Adipose tissue (tissue), 3 donors: ENCODE data around the gene INPP5D. TPM values are rescaled to one million over a fixed set of nuclear protein-coding genes. Genes with fewer than 3 reads are reported as not detected.
"Not testable (repeated sequence)": the region's sequence is repeated elsewhere in the genome, so short reads cannot be mapped to it uniquely, and the experiment has no call there.

Source experiments
- H3K27ac ChIP-seq: one replicate; pipeline ENCODE4 v1.5.1; 2013; ENCODE audit warnings: low read depth, low read length
- WGBS, 3 donors: extraction: QIAGEN DNeasy Blood & Tissue Kit; methylation state at CpG; one replicate each; pipeline ENCODE4 v1.1.7; 2013; 5-methylcytosine and 5-hydroxymethylcytosine counted together
- polyA plus RNA-seq, 3 donors: library from polyadenylated mRNA; stranded (reverse); fragments of 200-250 nt; gene quantifications; one replicate each; pipeline ENCODE4 v1.2.3, GENCODE V29; 2013
- donor health status: healthy with polysubstance abuse.
- donor health status: Bipolar disorder and iron deficiency.
- donor health status: healthy.

Gene INPP5D
- polyA plus RNA-seq, 3 donors, result 2.8 to 15.2 (median 8.1) TPM

DNA sequence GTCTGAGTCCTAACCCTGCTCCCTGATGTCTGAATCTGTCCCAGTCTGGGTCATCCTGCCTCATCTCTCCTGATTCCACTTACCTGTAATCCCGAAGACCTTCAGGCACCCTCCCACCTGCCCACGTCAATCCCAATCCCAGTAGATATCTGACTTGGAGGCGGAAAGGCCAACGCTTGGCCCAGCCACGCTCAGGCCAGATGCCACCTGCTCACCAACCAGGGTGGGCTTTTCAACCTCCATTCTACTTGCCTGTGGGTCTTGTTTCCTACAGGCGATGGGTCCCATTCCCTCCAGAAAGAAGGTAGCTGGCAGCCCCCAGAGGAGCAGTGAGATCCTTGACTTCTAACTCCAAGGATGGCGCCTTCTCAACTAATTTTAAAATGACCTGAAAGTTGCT is 59.7 kb downstream of the INPP5D start:
- WGBS, 3 donors, result 76 to 99% (median 96%) methylated on average over 7 of the region's 7 CpGs
- H3K27ac ChIP-seq, result no peak overlapping the region

DNA sequence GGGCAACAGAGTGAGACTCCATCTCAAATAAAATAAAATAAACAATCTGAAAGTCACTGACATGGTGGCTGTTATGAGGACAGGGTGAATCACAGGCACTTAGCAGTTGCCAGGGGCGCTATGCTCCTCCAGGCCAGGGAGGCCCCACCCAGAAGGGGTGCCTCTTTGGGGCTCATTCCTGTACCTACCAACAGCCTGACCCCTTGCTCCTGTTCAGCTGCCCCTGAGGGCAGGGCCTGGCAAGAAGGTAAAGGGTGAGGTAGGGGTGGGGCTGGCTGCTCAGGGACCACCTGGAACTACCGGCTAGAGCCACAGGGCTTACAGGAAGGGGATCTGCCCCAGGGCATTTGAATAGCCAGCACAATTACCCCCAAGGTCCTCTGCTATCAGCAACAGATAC is 60.3 kb downstream of the INPP5D start:
- no peak overlapping the region for H3K27ac ChIP-seq
- 80 to 82% (median 81%) methylated on average over 2 of the region's 2 CpGs for WGBS, 3 donors

DNA sequence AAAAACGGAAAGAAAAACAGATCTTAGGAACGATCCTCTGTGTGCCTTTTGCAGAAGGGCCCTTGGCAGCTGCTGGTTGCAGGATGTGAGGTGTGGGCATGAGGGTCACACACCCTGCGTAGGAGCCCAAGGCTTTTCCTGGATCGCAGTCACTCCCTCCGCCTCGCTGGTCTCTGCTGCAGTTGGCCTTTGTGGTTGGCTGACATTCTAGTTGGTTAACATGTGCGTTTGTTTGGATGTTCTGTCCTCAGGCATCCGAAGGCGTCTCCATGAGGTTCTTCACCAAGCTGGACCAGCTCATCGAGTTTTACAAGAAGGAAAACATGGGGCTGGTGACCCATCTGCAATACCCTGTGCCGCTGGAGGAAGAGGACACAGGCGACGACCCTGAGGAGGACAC is 61.7 kb downstream of the INPP5D start:
- no peak overlapping the region for H3K27ac ChIP-seq
- 75 to 89% (median 86%) methylated on average over 13 of the region's 13 CpGs for WGBS, 3 donors

DNA sequence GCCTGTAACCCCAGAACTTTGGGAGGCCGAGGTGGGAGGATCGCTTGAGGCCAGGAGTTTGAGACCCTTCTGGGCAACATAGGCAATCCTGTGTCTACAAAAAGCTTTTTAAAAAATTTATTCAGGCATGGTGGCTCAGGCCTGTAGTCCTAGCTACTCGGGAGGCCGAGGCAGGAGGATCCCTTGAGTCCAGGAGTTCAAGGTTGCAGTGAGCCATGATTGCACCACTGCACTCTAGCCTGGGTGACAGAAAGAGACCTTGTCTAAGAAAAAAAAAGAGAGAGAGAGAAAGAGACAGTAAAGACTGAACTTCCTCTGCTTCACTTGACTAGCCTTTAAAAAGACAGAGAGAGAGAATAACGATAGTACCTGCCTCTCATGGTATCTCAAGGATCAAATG is 62.4 kb downstream of the INPP5D start:
- no peak overlapping the region for H3K27ac ChIP-seq
- WGBS, 3 donors, result 75 to 95% (median 94%) methylated on average over 5 of the region's 5 CpGs

DNA sequence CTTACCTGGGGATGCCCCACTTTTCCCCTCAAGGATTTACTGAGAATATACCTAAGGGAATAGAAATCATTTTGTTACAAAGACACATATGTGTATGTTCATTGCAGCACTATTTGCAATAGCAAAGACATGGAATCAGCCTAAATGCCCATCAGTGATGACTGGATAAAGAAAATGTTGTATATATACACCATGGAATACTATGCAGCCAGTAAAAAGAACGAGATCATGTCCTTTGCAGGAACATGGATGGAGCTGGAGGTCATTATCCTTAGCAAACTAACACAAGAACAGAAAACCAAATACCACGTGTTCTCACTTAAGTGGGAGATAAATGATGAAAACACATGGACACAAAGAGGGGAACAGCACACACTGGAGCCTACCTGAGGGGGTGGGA is 63.4 kb downstream of the INPP5D start:
- whole genome bisulfite sequencing, 3 donors, result 50 to 87% (median 64%) methylated on average over 2 of the region's 2 CpGs
- H3K27ac ChIP-seq, result not testable (repeated sequence)

DNA sequence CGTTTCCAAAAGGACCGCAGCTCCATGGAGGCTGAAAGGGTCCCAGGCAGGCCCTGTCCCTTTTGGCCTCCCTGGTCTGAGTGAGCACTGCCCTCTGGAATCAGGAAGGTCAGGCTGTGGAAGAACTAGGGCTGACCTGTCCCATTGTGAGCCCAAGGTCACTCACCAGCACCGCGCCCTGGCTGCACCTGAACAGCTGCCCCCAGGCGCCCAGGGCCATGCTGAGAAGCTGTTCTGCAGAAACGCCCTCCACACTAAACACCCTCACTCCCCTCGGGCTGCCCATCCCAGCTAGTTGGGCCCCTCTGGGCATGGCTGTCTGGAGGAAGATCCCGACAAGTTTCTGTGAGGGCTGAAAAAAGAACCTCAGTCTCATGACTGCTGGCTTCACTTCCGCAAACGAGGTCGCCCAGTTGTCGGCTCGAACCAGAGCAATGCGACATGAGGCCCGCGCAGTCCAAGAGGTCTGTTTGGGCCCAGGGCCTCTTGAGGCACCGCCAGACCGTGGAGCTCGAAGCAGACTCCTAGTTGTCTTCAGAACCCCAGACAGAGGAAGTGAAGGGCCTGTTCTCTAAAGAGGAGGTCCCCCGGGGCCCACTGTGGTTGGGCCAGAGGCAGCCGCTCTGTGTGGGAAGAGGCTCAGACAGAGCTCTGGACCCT is 64.4 kb downstream of the INPP5D start:
- WGBS, 3 donors, result 84 to 88% (median 84%) methylated on average over 21 of the region's 21 CpGs
- no peak overlapping the region for H3K27ac ChIP-seq

DNA sequence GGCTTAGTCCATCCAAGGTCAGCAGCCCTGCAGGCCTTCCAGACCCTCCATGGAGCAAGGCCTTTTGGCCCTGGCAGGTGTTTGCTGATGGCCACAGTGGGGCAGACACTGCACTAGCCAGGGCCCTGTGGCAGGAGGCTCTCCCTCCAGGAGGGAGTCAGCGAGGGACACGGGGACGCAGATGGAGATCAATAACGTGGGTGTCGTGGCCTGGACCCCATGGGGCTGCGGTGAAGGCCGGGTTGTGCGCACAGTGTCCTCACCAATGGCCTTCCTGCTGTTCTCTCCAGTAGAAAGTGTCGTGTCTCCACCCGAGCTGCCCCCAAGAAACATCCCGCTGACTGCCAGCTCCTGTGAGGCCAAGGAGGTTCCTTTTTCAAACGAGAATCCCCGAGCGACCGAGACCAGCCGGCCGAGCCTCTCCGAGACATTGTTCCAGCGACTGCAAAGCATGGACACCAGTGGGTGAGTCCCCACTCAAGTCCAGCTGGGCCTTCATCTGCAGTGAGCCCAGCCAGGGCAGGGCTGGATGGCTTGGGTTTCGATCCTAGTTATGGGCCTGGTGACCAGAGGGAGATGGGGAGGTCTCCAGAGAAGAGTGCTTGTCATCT is 65.4 kb downstream of the INPP5D start:
- no peak overlapping the region for H3K27ac ChIP-seq
- WGBS, 3 donors, result 90 to 97% (median 94%) methylated on average over 20 of the region's 20 CpGs

DNA sequence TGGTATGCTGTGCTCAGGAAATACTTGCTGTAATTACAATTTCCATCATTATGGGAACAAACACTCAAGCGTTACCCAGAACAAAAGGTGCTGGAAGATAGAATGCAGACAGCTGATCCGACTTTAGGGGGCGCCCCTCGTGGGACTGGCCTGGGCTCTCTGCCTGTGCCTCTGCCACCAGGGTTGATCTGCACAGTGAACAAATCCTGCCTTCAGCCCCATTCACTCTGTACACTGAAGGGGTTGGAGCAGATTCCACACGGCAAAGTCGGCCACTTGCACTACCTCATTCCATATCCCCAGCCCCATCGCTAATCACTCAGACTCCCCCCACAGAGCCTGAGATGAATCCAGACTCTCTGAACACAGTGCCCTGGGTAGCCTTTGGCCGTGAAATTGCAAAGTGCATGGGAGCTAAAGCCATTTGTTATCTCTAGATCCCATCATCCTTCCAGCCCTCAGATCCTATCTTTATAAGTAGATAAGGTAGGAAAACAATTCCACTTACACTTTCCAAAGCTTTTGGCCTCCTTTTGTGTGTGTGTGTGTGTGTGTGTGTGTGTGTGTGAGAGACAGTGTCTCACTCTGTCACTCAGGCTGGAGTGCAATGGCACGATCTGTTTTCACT is 69.3 kb downstream of the INPP5D start:
- WGBS, 3 donors, result 51 to 73% (median 65%) methylated on average over 9 of the region's 9 CpGs
- H3K27ac ChIP-seq, result no peak overlapping the region

DNA sequence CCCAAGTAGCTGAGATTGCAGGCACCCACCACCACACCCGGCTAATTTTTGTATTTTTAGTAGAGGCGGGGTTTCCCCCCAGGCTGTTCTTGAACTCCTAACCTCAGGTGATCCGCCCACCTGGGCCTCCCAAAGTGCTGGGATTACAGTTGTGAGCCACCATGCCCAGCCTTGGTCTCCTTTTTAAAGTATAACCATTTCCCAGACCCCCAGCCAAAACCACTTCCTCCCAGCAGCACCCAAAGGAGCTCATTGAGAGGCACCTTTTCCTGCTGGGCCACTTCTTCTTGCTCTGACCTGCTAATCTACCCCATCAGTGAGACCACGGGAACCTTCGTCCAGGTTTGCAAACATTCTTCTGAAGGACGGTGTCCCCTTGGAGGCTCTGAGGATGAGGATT is 69.9 kb downstream of the INPP5D start:
- 72 to 87% (median 72%) methylated on average over 6 of the region's 6 CpGs for WGBS, 3 donors
- no peak overlapping the region for H3K27ac ChIP-seq

DNA sequence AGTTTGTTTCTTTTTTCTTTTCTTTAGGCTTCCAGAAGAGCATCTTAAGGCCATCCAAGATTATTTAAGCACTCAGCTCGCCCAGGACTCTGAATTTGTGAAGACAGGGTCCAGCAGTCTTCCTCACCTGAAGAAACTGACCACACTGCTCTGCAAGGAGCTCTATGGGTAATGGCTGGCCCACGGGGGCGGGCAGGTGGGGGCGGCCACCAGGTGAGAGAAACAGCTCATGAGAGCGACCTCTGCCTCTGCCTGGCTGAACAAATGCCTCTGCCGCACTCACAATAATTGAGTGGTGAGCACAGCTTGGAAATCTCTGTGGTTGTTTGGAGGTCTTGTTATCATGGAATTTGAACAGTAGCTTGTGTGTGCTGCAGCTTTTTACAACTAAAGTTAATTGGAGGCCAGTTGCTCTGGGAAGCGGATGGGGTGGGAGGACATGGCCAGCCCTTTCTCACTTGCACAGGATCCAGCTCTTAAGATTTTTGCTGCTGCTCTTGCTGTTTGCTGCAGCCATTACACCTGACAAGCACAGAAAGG is 70.4 kb downstream of the INPP5D start:
- H3K27ac ChIP-seq, result no peak overlapping the region
- 65 to 78% (median 68%) methylated on average over 7 of the region's 7 CpGs for WGBS, 3 donors

DNA sequence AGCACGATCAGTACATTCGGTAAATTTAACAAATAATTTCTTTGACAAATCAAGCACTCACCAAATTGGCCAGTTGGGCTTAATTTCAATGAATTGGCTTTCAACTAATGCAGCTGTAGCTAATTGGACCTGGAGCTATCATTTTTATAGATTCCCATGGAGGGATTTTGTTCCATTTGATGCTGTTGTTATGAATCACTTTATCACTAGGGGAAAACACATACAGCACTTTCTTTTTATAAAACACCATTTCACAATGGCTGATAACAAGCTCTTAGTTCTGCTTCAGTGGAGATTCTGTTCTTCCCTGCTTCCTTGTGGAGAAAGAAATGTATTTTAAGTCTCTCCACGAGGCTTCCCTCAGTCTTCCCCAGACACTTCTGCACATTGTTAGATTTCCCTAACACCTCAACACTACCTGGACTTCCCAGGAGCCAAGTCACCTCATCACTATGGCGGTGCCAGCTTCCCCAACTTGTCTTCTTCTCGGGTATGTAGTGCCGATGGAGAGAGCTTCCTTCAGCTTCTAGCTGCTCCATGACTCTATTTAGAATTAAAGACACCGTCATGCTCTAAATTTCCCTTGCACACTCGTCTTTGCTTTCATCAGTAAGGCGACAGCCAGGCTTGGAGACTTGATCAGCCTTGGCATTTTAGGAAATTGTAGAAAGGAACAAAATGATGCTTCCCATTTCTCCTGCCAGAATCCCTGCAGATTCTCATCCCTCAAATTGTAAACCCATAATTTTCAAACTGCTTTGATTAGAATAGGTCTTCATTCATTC is 72.0 kb downstream of the INPP5D start:
- 84 to 90% (median 86%) methylated on average over 9 of the region's 9 CpGs for WGBS, 3 donors
- no peak overlapping the region for H3K27ac ChIP-seq

DNA sequence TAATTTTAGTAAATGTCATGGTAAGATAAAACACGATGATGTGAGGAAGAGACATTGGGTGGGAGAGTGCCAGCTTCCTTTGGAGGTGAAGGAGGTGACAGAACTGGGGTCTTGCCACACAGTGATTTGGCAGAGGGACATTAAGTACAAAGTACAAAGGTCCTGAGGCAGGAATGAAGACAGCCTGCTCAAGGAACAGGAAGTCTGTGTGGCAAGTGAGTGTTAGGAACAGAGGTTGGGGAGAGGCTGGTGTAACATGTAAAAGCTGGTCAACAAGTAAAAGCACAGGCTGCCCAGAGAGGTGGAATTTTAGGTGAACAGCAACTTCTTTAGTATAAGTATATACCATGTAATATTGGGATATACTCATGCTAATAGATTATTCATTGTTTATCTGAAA is 73.1 kb downstream of the INPP5D start:
- WGBS, 3 donors, result 11 to 90% (median 55%) methylated on average over 1 of the region's 1 CpG
- H3K27ac ChIP-seq, result no peak overlapping the region

DNA sequence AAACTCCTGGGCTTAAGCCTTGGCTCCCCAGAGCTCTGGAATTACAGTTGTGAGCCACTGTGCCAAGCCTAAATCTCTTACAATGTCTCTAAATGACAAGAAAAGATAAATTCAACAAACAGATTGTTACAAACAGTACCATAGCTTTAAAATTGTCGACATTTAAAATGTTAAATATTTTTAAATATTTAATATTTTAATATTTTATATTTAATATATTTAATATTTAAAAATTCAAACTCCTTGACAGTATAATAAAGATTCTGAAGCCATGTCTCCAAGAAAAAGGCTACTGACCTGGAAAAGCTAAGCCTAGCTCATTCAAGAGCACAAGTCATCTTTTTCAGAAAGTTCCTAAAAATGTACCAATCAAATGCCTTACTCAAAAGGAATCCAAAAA is 75.3 kb downstream of the INPP5D start:
- WGBS, 3 donors, result 90 to 94% (median 92%) methylated on average over 1 of the region's 1 CpG
- no peak overlapping the region for H3K27ac ChIP-seq

DNA sequence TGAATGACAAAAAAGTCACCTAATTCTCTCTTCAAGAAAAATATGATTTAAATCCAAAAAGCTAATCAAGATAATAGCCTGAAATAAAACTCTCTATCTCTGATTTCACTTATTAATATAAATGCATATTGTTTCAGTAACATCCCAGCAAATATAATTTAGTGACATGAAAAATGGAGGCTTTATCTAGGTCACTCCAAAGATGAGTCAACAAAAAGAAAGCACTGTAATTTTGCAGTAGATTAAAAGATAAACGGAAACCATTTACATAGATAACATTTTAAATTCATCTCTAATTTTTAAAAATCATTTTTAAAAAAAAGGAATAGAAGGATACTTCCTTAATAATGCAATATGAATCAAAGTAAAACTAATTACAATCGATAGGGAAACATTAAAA is 76.9 kb downstream of the INPP5D start:
- 86 to 93% (median 89%) methylated on average over 2 of the region's 2 CpGs for WGBS, 3 donors
- H3K27ac ChIP-seq, result no peak overlapping the region

DNA sequence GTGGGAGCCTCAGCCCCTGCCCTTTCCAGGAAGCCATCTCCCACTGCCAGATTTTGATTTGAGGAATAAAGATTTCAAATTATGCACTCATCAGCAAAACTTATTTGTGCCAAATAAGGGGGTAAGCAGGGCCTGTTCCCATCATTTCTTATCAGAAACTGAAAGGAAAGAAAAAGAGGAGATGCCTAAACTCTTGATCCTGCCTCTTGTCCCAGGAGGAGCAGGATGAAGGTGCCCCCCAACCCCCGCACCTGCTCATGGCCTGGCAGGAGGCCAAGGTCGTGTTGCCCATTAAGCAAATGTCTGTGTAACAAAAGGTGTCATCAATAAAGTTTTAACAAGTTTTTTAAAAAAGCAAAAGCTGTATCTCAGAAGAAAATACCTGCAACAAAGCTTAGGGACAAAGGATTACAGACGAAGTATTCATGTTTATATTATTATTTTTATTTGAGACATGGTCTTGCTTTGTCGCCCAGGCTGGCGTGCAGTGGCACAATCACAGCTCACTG is 80.0 kb downstream of the INPP5D start:
- 61 to 70% (median 70%) methylated on average over 5 of the region's 5 CpGs for WGBS, 3 donors
- H3K27ac ChIP-seq, result no peak overlapping the region

DNA sequence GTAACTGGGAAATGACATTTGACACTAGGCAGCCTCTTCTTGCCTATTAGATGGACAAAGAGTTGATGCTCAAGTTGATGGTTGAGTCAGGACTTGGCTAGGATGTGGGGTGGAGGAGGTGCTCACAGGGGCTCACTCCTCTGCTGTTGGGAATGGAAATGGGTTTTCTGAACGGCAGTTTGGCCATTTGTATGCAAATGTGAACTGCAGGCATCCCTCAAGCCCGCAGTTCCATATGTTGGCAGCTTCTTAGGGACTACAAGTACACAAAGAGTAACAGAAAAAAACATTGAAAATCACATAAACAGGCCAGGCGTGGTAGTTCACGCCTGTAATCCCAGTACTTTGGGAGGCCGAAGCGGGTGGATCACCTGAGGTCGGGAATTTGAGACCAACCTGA is 80.8 kb downstream of the INPP5D start:
- 64 to 86% (median 85%) methylated on average over 7 of the region's 7 CpGs for WGBS, 3 donors
- H3K27ac ChIP-seq, result no peak overlapping the region

DNA sequence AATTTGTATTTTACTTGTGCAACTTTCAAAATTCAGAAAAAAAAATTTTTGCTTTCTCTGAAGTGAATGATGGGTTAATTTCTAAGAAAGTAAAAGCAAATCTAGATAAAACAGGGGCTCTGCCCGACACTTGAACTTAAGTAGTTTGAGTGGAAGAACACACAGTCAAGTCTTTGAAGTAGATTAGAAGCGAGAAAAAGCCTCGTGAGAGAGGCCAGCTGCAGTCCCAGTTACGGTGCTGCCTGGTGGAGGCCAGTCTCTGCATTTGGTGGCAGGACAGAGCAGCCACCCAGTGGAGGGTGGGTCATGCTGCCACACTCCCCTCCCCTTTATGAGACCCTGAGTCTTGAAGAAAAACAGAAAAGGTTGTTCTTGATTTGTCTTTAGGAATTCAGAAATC is 81.8 kb downstream of the INPP5D start:
- WGBS, 3 donors, result 35 to 65% (median 52%) methylated on average over 4 of the region's 4 CpGs

DNA sequence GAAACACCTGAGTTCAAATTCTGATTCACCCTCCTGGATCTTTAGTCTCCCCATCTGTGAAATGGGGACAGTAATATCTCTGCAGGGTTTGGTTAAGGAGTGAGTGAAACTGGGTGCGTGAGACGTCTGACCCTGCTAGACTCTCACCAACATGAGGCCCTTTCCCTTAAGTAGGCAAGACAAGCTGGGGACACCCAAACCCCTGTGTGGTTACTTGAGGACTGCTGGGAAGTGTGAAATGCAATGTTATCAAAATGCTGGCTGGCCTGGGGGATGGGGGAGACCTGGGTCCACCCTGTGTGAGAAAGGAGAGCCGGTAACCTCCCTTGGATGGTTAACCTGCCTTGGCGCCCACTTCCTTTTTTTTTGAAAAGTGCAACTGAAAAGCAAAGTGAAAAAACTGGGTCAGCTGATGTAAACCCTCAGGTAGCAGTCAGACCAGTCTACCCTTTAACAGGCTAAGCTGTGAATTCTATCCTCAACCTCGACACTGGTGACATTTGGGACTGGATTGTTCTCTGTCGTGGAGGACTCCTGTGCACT is 82.3 kb downstream of the INPP5D start:
- 61 to 74% (median 68%) methylated on average over 6 of the region's 6 CpGs for WGBS, 3 donors
- H3K27ac ChIP-seq, result no peak overlapping the region

More for the DNA sequence above, 81.8 kb downstream of the INPP5D start:
- no peak overlapping the region for H3K27ac ChIP-seq
